HEK293 (cell line): ENCODE data around the gene ACTG1.
A peak's percentile ranks its signal among the peaks of the same experiment; 100 is the strongest.

Experiments
- BCL11B ChIP-seq: fragments of 450-650 bp; formaldehyde crosslinking; IDR thresholded peaks from 2 replicates; pipeline ENCODE4 v1.5.1; 2016; ENCODE audit warnings: low read depth, missing biosample characterization, missing genetic modification characterization
- GLIS1 ChIP-seq: fragments of 450-650 bp; formaldehyde crosslinking; IDR thresholded peaks from 2 replicates; pipeline ENCODE4 v1.5.1; 2016; ENCODE audit warnings: missing biosample characterization, missing genetic modification characterization
- GLIS2 ChIP-seq: fragments of 450-650 bp; formaldehyde crosslinking; IDR thresholded peaks from 2 replicates; pipeline ENCODE4 v1.5.1; 2016; ENCODE audit warnings: missing biosample characterization, missing genetic modification characterization
- KLF9 ChIP-seq: fragments of 450-650 bp; formaldehyde crosslinking; IDR thresholded peaks from 2 replicates; pipeline ENCODE4 v1.5.1; 2016; ENCODE audit warnings: missing biosample characterization, missing genetic modification characterization, low read depth
- OSR2 ChIP-seq: fragments of 450-650 bp; formaldehyde crosslinking; IDR thresholded peaks from 2 replicates; pipeline ENCODE4 v1.5.1; 2016; ENCODE audit warnings: missing biosample characterization, missing genetic modification characterization
- SP3 ChIP-seq: fragments of 450-650 bp; formaldehyde crosslinking; IDR thresholded peaks from 2 replicates; pipeline ENCODE4 v1.5.1; 2016; ENCODE audit warnings: missing biosample characterization, missing genetic modification characterization
- TCF7L2 ChIP-seq: IDR thresholded peaks from 2 replicates; pipeline ENCODE4 v1.6.1; 2011; ENCODE audit warnings: low read depth, mild to moderate bottlenecking, inconsistent platforms, low read length, moderate library complexity, borderline replicate concordance
- YY2 ChIP-seq: fragments of 450-650 bp; formaldehyde crosslinking; IDR thresholded peaks from 2 replicates; pipeline ENCODE4 v1.5.1; 2016; ENCODE audit warnings: missing biosample characterization, missing genetic modification characterization
- ZBTB21 ChIP-seq: fragments of 450-650 bp; formaldehyde crosslinking; IDR thresholded peaks from 2 replicates; pipeline ENCODE4 v1.5.1; 2017; ENCODE audit warnings: missing biosample characterization, missing genetic modification characterization
- ZBTB44 ChIP-seq: fragments of 450-650 bp; IDR thresholded peaks from 2 replicates; pipeline ENCODE4 v1.5.1; 2018; ENCODE audit warnings: missing biosample characterization, mild to moderate bottlenecking, missing genetic modification characterization
- ZNF2 ChIP-seq: fragments of 450-650 bp; formaldehyde crosslinking; IDR thresholded peaks from 2 replicates; pipeline ENCODE4 v1.5.1; 2016; ENCODE audit warnings: missing biosample characterization, missing genetic modification characterization
- ZNF221 ChIP-seq: fragments of 450-650 bp; formaldehyde crosslinking; IDR thresholded peaks from 2 replicates; pipeline ENCODE4 v1.5.1; 2017; ENCODE audit warnings: missing biosample characterization, missing genetic modification characterization, borderline replicate concordance
- ZNF391 ChIP-seq: fragments of 450-650 bp; formaldehyde crosslinking; IDR thresholded peaks from 2 replicates; pipeline ENCODE4 v1.5.1; 2016; ENCODE audit warnings: low read depth, missing biosample characterization, missing genetic modification characterization, borderline replicate concordance
- ZNF585B ChIP-seq: fragments of 450-650 bp; formaldehyde crosslinking; IDR thresholded peaks from 2 replicates; pipeline ENCODE4 v1.5.1; 2016; ENCODE audit warnings: missing biosample characterization, missing genetic modification characterization
- ZNF660 ChIP-seq: fragments of 450-650 bp; IDR thresholded peaks from 2 replicates; pipeline ENCODE4 v1.5.1; 2018; ENCODE audit warnings: missing biosample characterization, mild to moderate bottlenecking, missing genetic modification characterization
- ZNF701 ChIP-seq: fragments of 450-650 bp; formaldehyde crosslinking; IDR thresholded peaks from 2 replicates; pipeline ENCODE4 v1.5.1; 2016; ENCODE audit warnings: missing biosample characterization, missing genetic modification characterization
- ZXDB ChIP-seq: fragments of 450-650 bp; formaldehyde crosslinking; IDR thresholded peaks from 2 replicates; pipeline ENCODE4 v1.5.1; 2016; ENCODE audit warnings: missing biosample characterization, missing genetic modification characterization
- TF ChIP-seq, protein P1 (sequence below): fragments of 450-650 bp; formaldehyde crosslinking; IDR thresholded peaks from 2 replicates; pipeline ENCODE4 v1.5.1; 2016; ENCODE audit warnings: missing biosample characterization, missing genetic modification characterization
- TF ChIP-seq, protein P2 (sequence below): fragments of 450-650 bp; formaldehyde crosslinking; IDR thresholded peaks from 2 replicates; pipeline ENCODE4 v1.5.1; 2016; ENCODE audit warnings: missing biosample characterization, missing genetic modification characterization
- TF ChIP-seq, protein P3 (sequence below): fragments of 450-650 bp; formaldehyde crosslinking; IDR thresholded peaks from 2 replicates; pipeline ENCODE4 v1.5.1; 2016; ENCODE audit warnings: missing biosample characterization, missing genetic modification characterization
- TF ChIP-seq, protein P4 (sequence below): fragments of 450-650 bp; formaldehyde crosslinking; IDR thresholded peaks from 2 replicates; pipeline ENCODE4 v1.5.1; 2017; ENCODE audit warnings: missing biosample characterization, missing genetic modification characterization

The ACTG1 gene

DNA sequence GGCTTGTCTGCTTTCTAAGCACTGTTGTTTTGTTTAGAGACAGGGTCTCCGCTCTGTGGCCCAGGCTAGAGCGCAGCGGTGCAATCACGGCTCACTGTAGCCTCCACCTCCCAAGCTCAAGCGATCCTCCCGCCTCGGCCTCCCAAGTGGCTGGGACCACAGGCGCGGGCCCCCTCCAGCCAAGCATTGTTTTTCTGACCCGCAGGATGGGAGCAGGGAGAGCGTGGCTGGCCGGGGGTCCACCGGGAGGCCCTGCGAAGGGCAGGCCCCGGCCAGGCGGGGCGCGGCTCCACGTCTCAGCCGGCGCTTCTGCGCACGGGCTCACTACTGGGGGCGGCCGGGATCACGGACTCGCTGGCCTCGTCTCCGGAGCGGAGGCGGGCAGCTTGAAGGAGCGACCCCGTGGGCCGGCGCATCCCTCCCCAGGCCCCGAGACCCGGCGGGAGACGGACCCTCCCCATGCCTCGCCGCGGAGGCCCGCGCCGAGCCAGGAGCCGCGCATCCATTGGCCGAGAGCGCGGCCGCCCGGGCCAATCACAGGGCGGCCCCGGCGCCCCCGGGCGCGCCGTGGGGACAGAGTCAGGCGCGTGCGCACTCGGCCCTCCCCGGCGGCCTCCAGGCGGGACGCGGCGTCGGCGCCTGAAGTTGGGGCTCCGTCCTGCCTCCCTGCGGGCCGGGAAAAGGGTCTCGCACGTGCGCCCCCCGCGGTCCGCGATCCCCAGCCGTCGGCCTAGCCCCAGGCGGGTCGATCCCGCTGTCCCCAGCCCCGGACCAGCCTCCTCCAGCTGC lies 24.9 kb downstream of the ACTG1 start (continued):
- no peak for TF ChIP-seq ZBTB44 (tag by site-specific recombination)
- TF ChIP-seq, protein P1, sequence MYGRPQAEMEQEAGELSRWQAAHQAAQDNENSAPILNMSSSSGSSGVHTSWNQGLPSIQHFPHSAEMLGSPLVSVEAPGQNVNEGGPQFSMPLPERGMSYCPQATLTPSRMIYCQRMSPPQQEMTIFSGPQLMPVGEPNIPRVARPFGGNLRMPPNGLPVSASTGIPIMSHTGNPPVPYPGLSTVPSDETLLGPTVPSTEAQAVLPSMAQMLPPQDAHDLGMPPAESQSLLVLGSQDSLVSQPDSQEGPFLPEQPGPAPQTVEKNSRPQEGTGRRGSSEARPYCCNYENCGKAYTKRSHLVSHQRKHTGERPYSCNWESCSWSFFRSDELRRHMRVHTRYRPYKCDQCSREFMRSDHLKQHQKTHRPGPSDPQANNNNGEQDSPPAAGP (tag by site-specific recombination) = peak; percentile 20; the same call in 1 of the 2 replicates
- TF ChIP-seq KLF9 (tag by site-specific recombination) = peak; percentile 29; the same call in 1 of the 2 replicates
- TF ChIP-seq, protein P2, sequence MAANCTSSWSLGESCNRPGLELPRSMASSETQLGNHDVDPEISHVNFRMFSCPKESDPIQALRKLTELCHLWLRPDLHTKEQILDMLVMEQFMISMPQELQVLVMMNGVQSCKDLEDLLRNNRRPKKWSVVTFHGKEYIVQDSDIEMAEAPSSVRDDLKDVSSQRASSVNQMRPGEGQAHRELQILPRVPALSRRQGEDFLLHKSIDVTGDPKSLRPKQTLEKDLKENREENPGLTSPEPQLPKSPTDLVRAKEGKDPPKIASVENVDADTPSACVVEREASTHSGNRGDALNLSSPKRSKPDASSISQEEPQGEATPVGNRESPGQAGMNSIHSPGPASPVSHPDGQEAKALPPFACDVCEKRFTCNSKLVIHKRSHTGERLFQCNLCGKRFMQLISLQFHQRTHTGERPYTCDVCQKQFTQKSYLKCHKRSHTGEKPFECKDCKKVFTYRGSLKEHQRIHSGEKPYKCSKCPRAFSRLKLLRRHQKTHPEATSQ (tag by site-specific recombination) = peak; percentile 65; the same call in 1 of the 2 replicates
- TF ChIP-seq ZNF2 (tag by site-specific recombination) = peak; percentile 79
- no peak for TF ChIP-seq OSR2 (tag by site-specific recombination)
- TF ChIP-seq SP3 (tag by site-specific recombination) = peak; percentile 6; the same call in 1 of the 2 replicates
- no peak; the same call in 1 of the 2 replicates for TF ChIP-seq ZNF585B (tag by site-specific recombination)
- TF ChIP-seq ZNF391 (tag by site-specific recombination) = 0 out of 2 replicates have a peak, but pooled peaks have one; percentile 68
- no peak for TF ChIP-seq TCF7L2
- TF ChIP-seq ZNF701 = no peak
- no peak for TF ChIP-seq ZNF221 (tag by site-specific recombination)
- peak; percentile 50; the same call in 1 of the 2 replicates for TF ChIP-seq ZNF660 (tag by site-specific recombination)
- 0 out of 2 replicates have a peak, but pooled peaks have one; percentile 13 for TF ChIP-seq YY2
- TF ChIP-seq, protein P3, sequence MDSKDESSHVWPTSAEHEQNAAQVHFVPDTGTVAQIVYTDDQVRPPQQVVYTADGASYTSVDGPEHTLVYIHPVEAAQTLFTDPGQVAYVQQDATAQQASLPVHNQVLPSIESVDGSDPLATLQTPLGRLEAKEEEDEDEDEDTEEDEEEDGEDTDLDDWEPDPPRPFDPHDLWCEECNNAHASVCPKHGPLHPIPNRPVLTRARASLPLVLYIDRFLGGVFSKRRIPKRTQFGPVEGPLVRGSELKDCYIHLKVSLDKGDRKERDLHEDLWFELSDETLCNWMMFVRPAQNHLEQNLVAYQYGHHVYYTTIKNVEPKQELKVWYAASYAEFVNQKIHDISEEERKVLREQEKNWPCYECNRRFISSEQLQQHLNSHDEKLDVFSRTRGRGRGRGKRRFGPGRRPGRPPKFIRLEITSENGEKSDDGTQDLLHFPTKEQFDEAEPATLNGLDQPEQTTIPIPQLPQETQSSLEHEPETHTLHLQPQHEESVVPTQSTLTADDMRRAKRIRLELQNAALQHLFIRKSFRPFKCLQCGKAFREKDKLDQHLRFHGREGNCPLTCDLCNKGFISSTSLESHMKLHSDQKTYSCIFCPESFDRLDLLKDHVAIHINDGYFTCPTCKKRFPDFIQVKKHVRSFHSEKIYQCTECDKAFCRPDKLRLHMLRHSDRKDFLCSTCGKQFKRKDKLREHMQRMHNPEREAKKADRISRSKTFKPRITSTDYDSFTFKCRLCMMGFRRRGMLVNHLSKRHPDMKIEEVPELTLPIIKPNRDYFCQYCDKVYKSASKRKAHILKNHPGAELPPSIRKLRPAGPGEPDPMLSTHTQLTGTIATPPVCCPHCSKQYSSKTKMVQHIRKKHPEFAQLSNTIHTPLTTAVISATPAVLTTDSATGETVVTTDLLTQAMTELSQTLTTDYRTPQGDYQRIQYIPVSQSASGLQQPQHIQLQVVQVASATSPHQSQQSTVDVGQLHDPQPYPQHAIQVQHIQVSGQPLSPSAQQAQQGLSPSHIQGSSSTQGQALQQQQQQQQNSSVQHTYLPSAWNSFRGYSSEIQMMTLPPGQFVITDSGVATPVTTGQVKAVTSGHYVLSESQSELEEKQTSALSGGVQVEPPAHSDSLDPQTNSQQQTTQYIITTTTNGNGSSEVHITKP = peak; percentile 40; the same call in 1 of the 2 replicates
- TF ChIP-seq GLIS1 (tag by site-specific recombination) = peak; percentile 97
- TF ChIP-seq, protein P4, sequence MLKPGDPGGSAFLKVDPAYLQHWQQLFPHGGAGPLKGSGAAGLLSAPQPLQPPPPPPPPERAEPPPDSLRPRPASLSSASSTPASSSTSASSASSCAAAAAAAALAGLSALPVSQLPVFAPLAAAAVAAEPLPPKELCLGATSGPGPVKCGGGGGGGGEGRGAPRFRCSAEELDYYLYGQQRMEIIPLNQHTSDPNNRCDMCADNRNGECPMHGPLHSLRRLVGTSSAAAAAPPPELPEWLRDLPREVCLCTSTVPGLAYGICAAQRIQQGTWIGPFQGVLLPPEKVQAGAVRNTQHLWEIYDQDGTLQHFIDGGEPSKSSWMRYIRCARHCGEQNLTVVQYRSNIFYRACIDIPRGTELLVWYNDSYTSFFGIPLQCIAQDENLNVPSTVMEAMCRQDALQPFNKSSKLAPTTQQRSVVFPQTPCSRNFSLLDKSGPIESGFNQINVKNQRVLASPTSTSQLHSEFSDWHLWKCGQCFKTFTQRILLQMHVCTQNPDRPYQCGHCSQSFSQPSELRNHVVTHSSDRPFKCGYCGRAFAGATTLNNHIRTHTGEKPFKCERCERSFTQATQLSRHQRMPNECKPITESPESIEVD (tag by site-specific recombination) = no peak
- no peak for TF ChIP-seq ZBTB21 (tag by site-specific recombination)
- 0 out of 2 replicates have a peak, but pooled peaks have one; percentile 15 for TF ChIP-seq BCL11B
- peak; percentile 99 for TF ChIP-seq GLIS2 (tag by site-specific recombination)
- TF ChIP-seq ZXDB (tag by site-specific recombination) = 0 out of 2 replicates have a peak, but pooled peaks have one; percentile 34
